ENCODE measurements around the gene ABI3BP. TPM values are rescaled to one million over a fixed set of nuclear protein-coding genes. Genes with fewer than 3 reads are reported as not detected.

ABI3BP gene
- total RNA-seq, 4 donors from 2014 or later = 7.9 to 32.6 (median 17.6) TPM

DNA sequence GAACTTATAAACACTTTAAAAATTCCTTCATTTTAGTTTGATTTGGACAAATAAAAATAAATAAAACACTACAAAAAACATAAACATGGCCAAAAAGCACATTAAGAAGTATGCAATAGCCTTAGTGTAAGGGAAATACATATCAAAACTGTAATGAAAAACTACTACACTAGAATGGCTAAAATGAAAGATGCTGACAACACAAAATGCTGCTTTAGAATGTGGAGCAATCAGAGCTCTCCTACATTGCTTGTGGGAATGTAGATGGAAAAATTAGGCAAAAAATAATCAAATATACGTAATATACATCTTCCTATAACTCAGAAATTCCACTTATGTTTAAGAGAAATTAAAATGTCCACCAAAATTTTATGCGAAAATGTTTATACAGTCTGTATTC lies 96.2 kb downstream of the ABI3BP start:
- WGBS, 2 donors (ENCODE audit: low coverage in 1 of 2) = 48 to 50% methylated on average over 2 of the region's 2 CpGs
- H3K4me3 ChIP-seq = no peak overlapping the region
- H3K36me3 ChIP-seq = no peaks in the 10 kb centered on the region
- intact Hi-C loops (cut with DNase I; ENCODE audit: low total_unique reads) (loop anchor here (10.0 kb wide), 1 partner anchor 298 kb away; no protein-coding TSS in a partner anchor), in situ Hi-C loops (cut with MboI; ENCODE audit: low pct_ligation_motif_present in 1 of 4, low pct_unique_long_range_greater_than_20kb in 1 of 4, low sequenced_read_pairs in 3 of 4) (no loop called here)
- DNase-seq = no peak
- no peaks in the 10 kb centered on the region for H3K27me3 ChIP-seq
- H3K27ac ChIP-seq = no peak overlapping the region
- H3K4me1 ChIP-seq = peaks cover 0 to 4% (median 0%) of the 10 kb centered on the region in 4 donors
- TF ChIP-seq POLR2A (IDR thresholded peaks at IDR 0.05) = no peak
- TF ChIP-seq, protein P1, sequence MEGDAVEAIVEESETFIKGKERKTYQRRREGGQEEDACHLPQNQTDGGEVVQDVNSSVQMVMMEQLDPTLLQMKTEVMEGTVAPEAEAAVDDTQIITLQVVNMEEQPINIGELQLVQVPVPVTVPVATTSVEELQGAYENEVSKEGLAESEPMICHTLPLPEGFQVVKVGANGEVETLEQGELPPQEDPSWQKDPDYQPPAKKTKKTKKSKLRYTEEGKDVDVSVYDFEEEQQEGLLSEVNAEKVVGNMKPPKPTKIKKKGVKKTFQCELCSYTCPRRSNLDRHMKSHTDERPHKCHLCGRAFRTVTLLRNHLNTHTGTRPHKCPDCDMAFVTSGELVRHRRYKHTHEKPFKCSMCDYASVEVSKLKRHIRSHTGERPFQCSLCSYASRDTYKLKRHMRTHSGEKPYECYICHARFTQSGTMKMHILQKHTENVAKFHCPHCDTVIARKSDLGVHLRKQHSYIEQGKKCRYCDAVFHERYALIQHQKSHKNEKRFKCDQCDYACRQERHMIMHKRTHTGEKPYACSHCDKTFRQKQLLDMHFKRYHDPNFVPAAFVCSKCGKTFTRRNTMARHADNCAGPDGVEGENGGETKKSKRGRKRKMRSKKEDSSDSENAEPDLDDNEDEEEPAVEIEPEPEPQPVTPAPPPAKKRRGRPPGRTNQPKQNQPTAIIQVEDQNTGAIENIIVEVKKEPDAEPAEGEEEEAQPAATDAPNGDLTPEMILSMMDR (IDR thresholded peaks at IDR 0.05) = no peak
- no peak for TF ChIP-seq EP300 (IDR thresholded peaks at IDR 0.05; ENCODE audit: low read depth)
- no peak for TF ChIP-seq POLR2AphosphoS5 (IDR thresholded peaks at IDR 0.05)
- H3K9me3 ChIP-seq = no peaks in the 10 kb centered on the region

DNA sequence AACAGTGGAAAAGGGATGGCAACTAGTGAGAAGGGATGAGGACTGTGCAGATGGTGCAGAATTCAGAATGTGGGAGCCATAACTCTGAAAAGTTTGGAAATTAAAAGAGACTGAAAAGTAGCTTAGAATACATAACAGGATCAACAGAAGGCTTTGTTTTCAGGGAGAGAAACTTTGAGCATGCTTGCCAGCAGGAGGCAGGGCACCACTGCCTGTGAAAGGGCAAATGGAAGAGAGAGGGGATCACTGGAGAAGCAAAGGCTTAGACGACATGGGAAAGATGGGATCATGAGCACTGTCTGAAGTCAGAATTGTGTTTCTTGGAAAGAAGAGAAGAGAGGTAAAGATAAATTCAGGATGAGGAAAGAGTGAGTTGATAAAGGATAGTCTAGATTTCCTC lies 99.6 kb downstream of the ABI3BP start:
- intact Hi-C loops (cut with DNase I; ENCODE audit: low total_unique reads) = loop anchor here (10.0 kb wide), 1 partner anchor 301 kb away; no protein-coding TSS in a partner anchor

DNA sequence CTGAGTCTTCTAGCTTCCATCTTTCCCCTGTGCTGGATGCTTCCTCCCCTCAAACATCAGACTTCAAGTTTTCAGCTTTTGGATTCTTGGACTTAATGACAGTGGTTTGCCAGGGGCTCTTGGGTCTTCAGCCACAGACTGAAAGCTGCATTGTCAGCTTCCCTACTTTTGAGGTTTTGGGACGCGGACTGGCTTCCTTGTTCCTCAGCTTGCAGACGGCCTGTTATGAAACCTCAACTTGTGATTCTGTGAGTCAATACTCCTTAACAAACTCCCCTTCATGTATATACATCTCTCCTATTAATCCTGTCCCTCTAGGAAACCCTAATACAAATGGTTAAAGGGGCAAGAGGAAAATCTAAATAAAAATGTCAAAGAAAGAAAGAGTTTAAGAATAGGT lies 100.1 kb downstream of the ABI3BP start:
- TF ChIP-seq POLR2A (IDR thresholded peaks at IDR 0.05) = no peak
- TF ChIP-seq, protein P1 (IDR thresholded peaks at IDR 0.05) = no peak
- no peak overlapping the region for H3K4me3 ChIP-seq
- no peaks in the 10 kb centered on the region for H3K27me3 ChIP-seq
- peak; percentile 11 for DNase-seq
- WGBS, 2 donors (ENCODE audit: low coverage in 1 of 2) = 72 to 77% methylated on average over 3 of the region's 3 CpGs
- intact Hi-C loops (cut with DNase I; ENCODE audit: low total_unique reads) = loop anchor here (10.0 kb wide), 1 partner anchor 302 kb away; no protein-coding TSS in a partner anchor
- H3K4me1 ChIP-seq = no peaks in the 10 kb centered on the region
- in situ Hi-C loops (cut with MboI; ENCODE audit: low pct_ligation_motif_present in 1 of 4, low pct_unique_long_range_greater_than_20kb in 1 of 4, low sequenced_read_pairs in 3 of 4) = no loop called here
- H3K27ac ChIP-seq = no peak overlapping the region
- no peaks in the 10 kb centered on the region for H3K9me3 ChIP-seq
- H3K36me3 ChIP-seq = no peaks in the 10 kb centered on the region

More for the DNA sequence above, 99.6 kb downstream of the ABI3BP start:
- WGBS, 2 donors (ENCODE audit: low coverage in 1 of 2) = 14 to 36% methylated on average over 1 of the region's 1 CpG
- Histone ChIP-seq H3K27ac (no peak overlapping the region), H3K9me3 (no peaks in the 10 kb centered on the region), H3K36me3 (no peaks in the 10 kb centered on the region), H3K4me3 (no peak overlapping the region), H3K4me1 (no peaks in the 10 kb centered on the region), H3K27me3 (no peaks in the 10 kb centered on the region)
- TF ChIP-seq EP300 (IDR thresholded peaks at IDR 0.05; ENCODE audit: low read depth) = no peak
- TF ChIP-seq, protein P1 (IDR thresholded peaks at IDR 0.05) = peak; percentile 29 to 37 (median 30)
- DNase-seq = peak; percentile 11
- in situ Hi-C loops (cut with MboI; ENCODE audit: low pct_ligation_motif_present in 1 of 4, low pct_unique_long_range_greater_than_20kb in 1 of 4, low sequenced_read_pairs in 3 of 4) = no loop called here

DNA sequence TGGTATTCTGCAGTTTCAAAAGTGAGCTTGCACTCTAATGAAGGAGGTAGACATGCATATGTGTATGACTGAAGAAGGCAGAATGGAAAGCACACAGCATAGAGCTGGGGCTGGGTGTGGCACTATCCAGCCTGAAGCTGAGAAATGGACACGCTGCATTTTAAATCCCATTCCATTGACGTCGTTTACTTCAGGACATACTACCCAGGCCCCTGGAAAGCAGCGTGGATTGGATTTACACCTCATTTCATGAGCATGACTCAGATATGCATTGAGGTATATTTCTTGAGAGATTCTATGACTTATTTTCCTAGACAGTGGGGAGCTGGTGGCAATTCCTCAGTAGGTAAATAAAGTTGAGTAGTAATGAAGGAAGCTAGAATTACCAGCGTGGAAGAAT lies 101.4 kb downstream of the ABI3BP start:
- DNase-seq = no peak
- Histone ChIP-seq H3K9me3 (no peaks in the 10 kb centered on the region), H3K4me1 (no peaks in the 10 kb centered on the region), H3K27me3 (no peaks in the 10 kb centered on the region), H3K4me3 (no peak overlapping the region), H3K27ac (no peak overlapping the region), H3K36me3 (no peaks in the 10 kb centered on the region)
- no peak for TF ChIP-seq EP300 (IDR thresholded peaks at IDR 0.05; ENCODE audit: low read depth)
- no peak for TF ChIP-seq POLR2AphosphoS5 (IDR thresholded peaks at IDR 0.05)
- TF ChIP-seq, protein P1 (IDR thresholded peaks at IDR 0.05) = no peak
- TF ChIP-seq POLR2A (IDR thresholded peaks at IDR 0.05) = no peak
- WGBS, 2 donors (ENCODE audit: low coverage in 1 of 2) = 62 to 100% methylated on average over 2 to 5 of the region's 5 CpGs
- intact Hi-C loops (cut with DNase I; ENCODE audit: low total_unique reads) = loop anchor here (10.0 kb wide), 1 partner anchor 303 kb away; no protein-coding TSS in a partner anchor
- in situ Hi-C loops (cut with MboI; ENCODE audit: low pct_ligation_motif_present in 1 of 4, low pct_unique_long_range_greater_than_20kb in 1 of 4, low sequenced_read_pairs in 3 of 4) = no loop called here

Data from transverse colon (tissue), 4 donors.